ENCODE data around the gene KCNK6.

Gene KCNK6

DNA sequence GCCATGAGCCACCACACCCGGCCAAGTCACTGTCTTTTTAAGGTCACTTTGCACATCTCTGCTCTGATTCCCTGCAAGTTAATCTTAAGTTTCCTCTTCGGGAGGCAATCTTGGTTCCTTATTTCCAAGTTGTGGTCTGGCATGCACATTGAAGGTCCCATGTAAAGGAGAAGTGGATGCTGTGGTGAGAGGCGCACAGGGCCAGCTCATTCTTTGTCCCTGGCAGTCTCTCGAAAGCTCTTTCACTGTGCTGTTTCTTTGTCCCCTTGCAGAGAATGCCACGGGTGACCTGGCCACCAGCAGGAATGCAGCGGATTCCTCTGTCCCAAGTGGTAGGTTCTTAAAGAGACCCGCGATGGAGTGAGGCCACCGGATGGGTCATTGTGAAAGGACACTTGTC, 32.0 kb upstream of the KCNK6 start:
- H3K9me3 Mint-ChIP-seq, result no peaks in the 10 kb centered on the region
- no peak overlapping the region for H3K27ac Mint-ChIP-seq
- no peaks in the 10 kb centered on the region for H3K36me3 Mint-ChIP-seq
- no peaks in the 10 kb centered on the region for H3K27me3 Mint-ChIP-seq
- peaks cover 4% of the 10 kb centered on the region for H3K4me1 Mint-ChIP-seq
- H3K4me3 Mint-ChIP-seq, result no peak overlapping the region
- DNase-seq, result no peak
- CTCF ChIA-PET, result no interaction called here

DNA sequence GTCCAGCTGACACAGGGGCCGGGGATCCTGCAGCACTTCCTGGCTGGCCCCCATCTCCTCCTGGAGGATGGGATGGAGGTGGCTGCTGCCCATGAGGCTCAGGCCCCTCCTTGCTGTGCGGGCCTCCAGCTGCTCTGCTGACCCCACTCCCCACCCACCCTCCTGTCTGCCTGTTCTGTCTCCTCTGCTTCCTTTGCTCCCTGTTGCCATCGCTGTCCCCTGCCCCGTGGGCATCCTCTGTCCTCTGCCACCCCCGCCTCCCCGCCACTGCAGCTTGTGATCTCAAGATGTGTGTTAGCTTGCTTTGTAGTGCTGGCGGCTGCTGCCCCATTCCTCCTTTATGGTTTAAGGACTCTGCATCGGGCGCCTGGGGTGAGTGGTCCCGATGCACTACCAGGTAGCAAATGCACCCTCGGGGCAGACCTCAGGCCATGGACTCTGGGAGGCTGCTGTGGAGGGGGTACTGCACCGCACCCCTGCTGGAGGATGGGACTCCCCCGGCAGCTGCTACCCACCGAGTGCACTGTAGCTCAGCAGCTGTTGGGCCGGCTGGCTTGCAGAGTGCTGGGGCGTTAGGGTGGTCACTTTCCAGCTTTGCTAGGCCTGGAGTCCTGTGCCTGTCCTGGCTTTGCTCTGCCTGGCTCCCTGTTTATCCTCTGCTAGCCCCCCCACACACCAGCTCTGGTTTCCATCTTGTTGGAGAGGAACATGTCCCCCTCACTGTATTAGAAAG, 31.4 kb upstream of the KCNK6 start:
- Mint-ChIP-seq H3K36me3 (no peaks in the 10 kb centered on the region), H3K4me1 (peaks cover 4% of the 10 kb centered on the region), H3K27ac (no peak overlapping the region), H3K27me3 (no peaks in the 10 kb centered on the region), H3K9me3 (no peaks in the 10 kb centered on the region), H3K4me3 (no peak overlapping the region)
- no peak for DNase-seq
- CTCF ChIA-PET, result no interaction called here

GRCh38 chr19:38289955-38290354, 29.7 kb upstream of the KCNK6 start:
- Mint-ChIP-seq H3K4me3 (no peak overlapping the region), H3K9me3 (no peaks in the 10 kb centered on the region), H3K36me3 (no peaks in the 10 kb centered on the region), H3K4me1 (no peaks in the 10 kb centered on the region), H3K27me3 (no peaks in the 10 kb centered on the region), H3K27ac (no peak overlapping the region)
- DNase-seq, result no peak
- CTCF ChIA-PET, result no interaction called here

- no peaks in the 10 kb centered on the region for H3K27me3 Mint-ChIP-seq
- H3K4me3 Mint-ChIP-seq, result no peak overlapping the region
- H3K27ac Mint-ChIP-seq, result no peak overlapping the region
- no peaks in the 10 kb centered on the region for H3K36me3 Mint-ChIP-seq
- DNase-seq, result no peak
- no peaks in the 10 kb centered on the region for H3K9me3 Mint-ChIP-seq
- no peaks in the 10 kb centered on the region for H3K4me1 Mint-ChIP-seq
- CTCF ChIA-PET, result no interaction called here
Measured at GRCh38 chr19:38290631-38291147, 29.0 kb upstream of the KCNK6 start.

GRCh38 chr19:38291855-38292254, 27.8 kb upstream of the KCNK6 start:
- no peak for DNase-seq
- Mint-ChIP-seq H3K27ac (no peak overlapping the region), H3K9me3 (no peaks in the 10 kb centered on the region), H3K27me3 (no peaks in the 10 kb centered on the region), H3K36me3 (no peaks in the 10 kb centered on the region), H3K4me1 (no peaks in the 10 kb centered on the region), H3K4me3 (no peak overlapping the region)
- CTCF ChIA-PET, result no interaction called here

DNA sequence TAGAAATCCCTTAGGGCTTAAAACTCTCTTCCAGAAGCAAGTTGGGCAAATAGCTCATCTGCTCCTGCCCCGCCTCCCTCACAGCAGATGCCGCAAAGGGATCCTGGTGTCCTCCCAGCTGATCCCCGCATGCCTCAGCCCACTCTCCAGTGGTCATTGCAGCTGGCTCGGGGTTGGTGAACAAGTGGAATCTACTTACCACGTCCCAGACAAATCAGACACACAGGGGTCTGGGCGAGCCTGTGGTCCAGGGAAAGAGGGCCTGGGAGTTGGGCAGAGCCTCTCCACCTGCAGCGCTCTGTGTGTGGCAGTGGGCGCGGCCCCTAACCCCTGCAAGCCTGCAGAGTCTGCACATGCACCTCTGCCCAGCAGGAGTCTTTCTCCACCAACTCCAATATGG, 26.4 kb upstream of the KCNK6 start:
- Mint-ChIP-seq H3K4me3 (no peak overlapping the region), H3K4me1 (no peaks in the 10 kb centered on the region), H3K27ac (no peak overlapping the region), H3K27me3 (peaks cover 3% of the 10 kb centered on the region), H3K36me3 (no peaks in the 10 kb centered on the region), H3K9me3 (no peaks in the 10 kb centered on the region)
- DNase-seq, result no peak
- CTCF ChIA-PET, result interaction anchor here (1.7 kb wide), 1 partner anchor 8 kb away, joined by 5 read pairs; no protein-coding TSS in a partner anchor

DNA sequence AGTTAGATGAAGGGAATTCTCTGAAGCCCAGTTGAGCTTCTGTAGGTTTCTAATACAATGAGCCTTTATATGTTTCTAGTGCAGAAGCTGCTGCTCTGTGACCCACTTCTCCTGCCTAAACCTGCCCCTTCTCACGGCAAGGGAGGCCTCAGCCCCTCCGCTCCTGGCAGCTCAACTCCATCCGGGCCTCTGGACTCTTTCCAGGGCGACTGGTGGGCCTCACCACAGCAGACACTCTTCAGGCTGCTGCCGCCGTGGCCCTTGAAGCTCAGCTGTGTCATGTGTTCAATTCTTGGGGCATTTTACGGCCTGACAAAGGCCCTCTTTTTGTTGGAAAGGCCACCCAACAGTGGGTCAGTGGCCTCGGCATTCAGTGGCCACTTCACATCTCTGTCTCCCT, 25.6 kb upstream of the KCNK6 start:
- no peaks in the 10 kb centered on the region for H3K36me3 Mint-ChIP-seq
- no peaks in the 10 kb centered on the region for H3K9me3 Mint-ChIP-seq
- peaks cover 3% of the 10 kb centered on the region for H3K27me3 Mint-ChIP-seq
- CTCF ChIA-PET, result interaction anchor here (1.7 kb wide), 1 partner anchor 9 kb away, joined by 5 read pairs; no protein-coding TSS in a partner anchor
- H3K4me1 Mint-ChIP-seq, result no peaks in the 10 kb centered on the region
- no peak overlapping the region for H3K27ac Mint-ChIP-seq
- no peak overlapping the region for H3K4me3 Mint-ChIP-seq
- no peak for DNase-seq

DNA sequence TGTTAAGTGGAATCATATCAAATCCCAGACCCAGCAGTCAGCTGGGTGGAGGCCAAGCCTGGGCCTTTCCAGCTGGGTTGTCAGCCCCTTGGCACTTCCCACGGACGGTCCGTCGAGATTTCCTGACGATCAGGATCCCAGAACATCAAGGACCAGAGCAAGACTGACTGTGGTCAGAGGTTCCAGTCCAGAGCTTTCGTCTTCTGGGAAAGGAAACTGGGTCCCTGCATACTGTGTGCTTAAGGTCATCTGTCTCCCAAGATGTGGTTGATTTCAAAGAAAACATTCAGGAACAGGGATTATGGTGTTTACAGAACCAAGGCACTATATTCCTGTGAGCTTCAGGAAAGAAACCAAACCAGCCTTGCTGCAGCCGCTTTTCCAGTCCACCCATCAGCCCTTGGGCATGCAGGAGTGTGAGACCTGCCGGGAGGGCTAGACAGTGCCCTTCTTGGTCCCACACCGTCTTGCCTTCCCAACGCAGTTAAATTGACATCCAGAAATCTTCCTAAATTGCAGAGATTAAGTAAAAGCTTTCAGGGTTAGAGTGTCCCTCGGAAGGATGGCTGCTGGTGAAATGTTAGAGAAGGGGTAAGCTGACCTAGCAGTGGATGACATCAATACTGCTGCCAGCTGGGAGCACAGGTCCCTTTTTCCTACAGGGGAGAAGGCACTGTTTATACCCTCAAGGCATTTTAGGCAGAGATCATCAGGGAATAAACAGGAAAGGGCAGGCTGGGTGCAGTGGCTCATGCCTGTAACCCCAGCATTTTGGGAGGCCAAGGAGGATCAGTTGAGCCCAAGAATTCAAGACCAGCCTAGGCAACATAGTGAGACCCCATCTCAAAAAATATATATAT, 20.6 kb upstream of the KCNK6 start:
- CTCF ChIA-PET, result no interaction called here
- no peaks in the 10 kb centered on the region for H3K36me3 Mint-ChIP-seq
- no peaks in the 10 kb centered on the region for H3K4me1 Mint-ChIP-seq
- H3K27ac Mint-ChIP-seq, result no peak overlapping the region
- H3K9me3 Mint-ChIP-seq, result no peaks in the 10 kb centered on the region
- H3K27me3 Mint-ChIP-seq, result peaks cover 3% of the 10 kb centered on the region
- no peak for DNase-seq
- H3K4me3 Mint-ChIP-seq, result no peak overlapping the region

DNA sequence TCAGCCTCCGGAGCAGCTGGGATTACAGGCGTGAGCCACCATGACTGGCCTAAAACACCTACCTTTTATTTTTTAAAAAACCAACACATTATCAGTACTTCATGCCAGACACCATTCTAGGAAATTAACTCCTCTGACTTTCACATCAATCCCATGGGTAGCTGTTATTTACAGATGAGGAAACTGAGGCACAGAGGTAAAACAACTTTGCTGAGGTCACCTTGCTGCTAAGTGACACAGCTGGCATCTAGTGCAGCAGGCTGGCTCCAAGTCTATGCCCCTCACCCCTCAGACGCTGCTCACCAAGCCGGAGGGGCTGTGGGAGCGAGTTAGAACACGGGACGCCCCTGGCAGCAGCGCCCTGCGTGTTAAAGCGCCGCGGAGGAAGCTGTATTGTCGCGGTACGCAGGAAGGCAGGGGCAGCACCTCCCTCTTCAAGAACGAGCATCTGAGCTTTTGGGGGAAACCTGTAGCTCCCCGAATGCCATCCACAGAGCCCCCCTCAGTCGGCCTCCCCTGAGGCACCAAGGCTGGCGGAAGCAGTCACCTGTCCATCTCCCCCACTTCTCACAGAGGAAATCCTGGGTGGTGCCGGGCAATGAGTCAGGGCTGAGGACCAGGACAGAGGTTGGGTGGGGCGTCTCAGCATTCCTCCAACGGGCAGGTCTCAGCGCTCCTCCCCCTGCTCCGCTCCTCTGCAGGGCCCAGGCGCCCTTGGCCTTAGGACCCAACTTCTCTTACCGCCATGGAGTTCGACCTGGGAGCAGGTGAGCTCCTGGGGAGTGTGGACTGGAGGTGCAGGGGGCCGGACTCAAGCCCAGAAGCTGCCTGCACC, 15.9 kb upstream of the KCNK6 start, which contains the start of gene C19orf33:
TSS of gene C19orf33 (plus strand) at position 735 of the 835 bp plus-strand sequence. CDS start at position 746, 11 bp downstream.
- no peaks in the 10 kb centered on the region for H3K27me3 Mint-ChIP-seq
- H3K9me3 Mint-ChIP-seq, result no peaks in the 10 kb centered on the region
- H3K36me3 Mint-ChIP-seq, result peaks cover 7% of the 10 kb centered on the region
- no peak within 1 kb of the TSS for H3K4me3 Mint-ChIP-seq
- DNase-seq, result peak; percentile 27
- no peaks in the 10 kb centered on the region for H3K4me1 Mint-ChIP-seq
- CTCF ChIA-PET, result interaction anchor here (1.4 kb wide), 1 partner anchor 32 kb away, joined by 3 read pairs; the partner anchor contains the start of gene CATSPERG
- no peak within 1 kb of the TSS for H3K27ac Mint-ChIP-seq

- no peaks in the 10 kb centered on the region for H3K9me3 Mint-ChIP-seq
- H3K27ac Mint-ChIP-seq, result no peak overlapping the region
- H3K4me3 Mint-ChIP-seq, result no peak overlapping the region
- CTCF ChIA-PET, result interaction anchor here (1.4 kb wide), 1 partner anchor 31 kb away, joined by 3 read pairs; the partner anchor contains the start of gene CATSPERG
- no peaks in the 10 kb centered on the region for H3K4me1 Mint-ChIP-seq
- no peak for DNase-seq
- peaks cover 7% of the 10 kb centered on the region for H3K36me3 Mint-ChIP-seq
- no peaks in the 10 kb centered on the region for H3K27me3 Mint-ChIP-seq
Measured at GRCh38 chr19:38304352-38304865, 15.2 kb upstream of the KCNK6 start.

DNA sequence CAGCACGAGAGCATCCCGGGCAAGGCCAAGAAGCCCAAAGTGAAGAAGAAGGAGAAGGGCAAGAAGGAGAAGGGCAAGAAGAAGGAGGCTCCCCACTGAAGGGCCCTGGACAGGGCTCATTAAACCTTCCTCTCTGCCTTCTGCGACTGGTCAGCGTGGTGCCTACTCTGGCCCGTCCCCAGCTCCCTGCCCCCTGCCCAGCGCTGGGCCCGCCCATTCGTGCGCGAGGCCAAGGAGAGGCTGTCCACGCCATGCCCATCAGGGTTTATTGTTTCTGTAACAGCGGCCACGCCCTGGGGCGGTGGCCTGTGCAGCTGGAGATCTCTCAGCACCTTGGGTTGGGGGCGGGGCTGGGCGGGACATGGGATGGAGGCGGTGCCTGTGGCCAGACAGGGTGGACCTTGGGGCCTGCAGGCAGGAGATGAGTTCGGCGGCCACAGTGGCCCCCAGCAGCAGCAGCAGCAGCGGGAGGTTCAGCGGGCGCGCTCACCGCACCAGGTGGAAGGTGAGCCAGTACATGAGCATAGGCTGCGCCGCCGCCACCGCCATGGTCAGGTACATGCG, 14.7 kb upstream of the KCNK6 start:
- no peak for DNase-seq
- no peak overlapping the region for H3K4me3 Mint-ChIP-seq
- no peak overlapping the region for H3K27ac Mint-ChIP-seq
- no peaks in the 10 kb centered on the region for H3K4me1 Mint-ChIP-seq
- H3K27me3 Mint-ChIP-seq, result no peaks in the 10 kb centered on the region
- H3K36me3 Mint-ChIP-seq, result peaks cover 7% of the 10 kb centered on the region
- CTCF ChIA-PET, result interaction anchor here (1.4 kb wide), 1 partner anchor 31 kb away, joined by 3 read pairs; the partner anchor contains the start of gene CATSPERG
- H3K9me3 Mint-ChIP-seq, result no peaks in the 10 kb centered on the region

DNA sequence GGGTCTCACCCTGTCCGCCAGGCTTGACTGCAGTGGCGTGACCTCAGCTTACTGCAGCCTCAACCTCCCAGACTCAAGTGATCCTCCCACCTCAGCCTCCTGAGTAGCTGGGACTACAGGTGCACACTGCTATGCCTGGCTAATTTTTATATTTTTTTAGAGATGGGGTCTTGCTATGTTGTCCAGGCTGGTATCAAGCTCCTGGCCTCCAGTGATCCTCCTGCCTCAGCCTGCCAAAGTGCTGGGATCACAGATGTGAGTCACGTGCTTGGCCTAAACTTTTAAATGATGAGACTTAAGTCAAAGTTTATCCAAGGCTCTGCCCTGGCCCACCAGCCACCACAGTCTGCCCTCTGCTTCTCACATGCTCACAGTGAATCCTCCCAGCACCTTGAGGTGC, 13.4 kb upstream of the KCNK6 start:
- CTCF ChIA-PET, result no interaction called here
- Mint-ChIP-seq H3K4me1 (peaks cover 4% of the 10 kb centered on the region), H3K27me3 (no peaks in the 10 kb centered on the region), H3K27ac (no peak overlapping the region), H3K4me3 (no peak overlapping the region), H3K36me3 (peaks cover 12% of the 10 kb centered on the region), H3K9me3 (no peaks in the 10 kb centered on the region)
- no peak for DNase-seq

DNA sequence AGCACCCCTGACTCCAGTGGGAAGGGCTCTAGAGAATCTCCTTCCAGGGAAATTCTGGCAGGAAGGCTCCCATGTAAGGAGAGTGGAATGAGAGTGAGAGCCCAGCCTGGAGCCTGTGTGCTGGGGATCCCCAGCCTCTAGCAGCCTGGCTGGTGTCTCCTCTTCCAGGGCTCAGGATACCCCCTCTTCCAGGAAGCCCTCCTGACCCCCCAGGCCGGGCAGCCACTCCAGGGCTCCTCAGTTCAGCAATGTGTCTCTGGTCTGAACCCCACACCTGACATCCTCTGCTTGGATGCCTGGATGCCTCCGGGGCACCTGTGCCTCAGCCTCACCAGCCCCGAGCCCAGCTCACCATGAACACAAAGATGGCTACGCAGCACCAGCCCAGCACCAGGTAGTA, 12.6 kb upstream of the KCNK6 start:
- DNase-seq, result no peak
- CTCF ChIA-PET, result no interaction called here
- H3K9me3 Mint-ChIP-seq, result no peaks in the 10 kb centered on the region
- peaks cover 12% of the 10 kb centered on the region for H3K36me3 Mint-ChIP-seq
- no peaks in the 10 kb centered on the region for H3K27me3 Mint-ChIP-seq
- peaks cover 4% of the 10 kb centered on the region for H3K4me1 Mint-ChIP-seq
- no peak overlapping the region for H3K4me3 Mint-ChIP-seq
- no peak overlapping the region for H3K27ac Mint-ChIP-seq

Measured in activated naive CD4-positive, alpha-beta T cell treated with anti-CD3 and anti-CD28 coated beads, Interleukin-2, amount 10 ng/mL, durations not matched to agents 7 days and 5 days (primary cell).